AG09319 (cell line): ENCODE results near the gene LYRM2.

Experiments used
- DNase-seq: peaks from one replicate; pipeline ENCODE4 v3.0.0-alpha.2; 2010; ENCODE audit warnings: low read depth; ENCODE audit errors: extremely low read depth
- CTCF ChIP-seq: IDR thresholded peaks from 2 replicates; pipeline ENCODE4 v1.5.1; 2011; ENCODE audit warnings: low read depth, mild to moderate bottlenecking, inconsistent platforms, low read length, moderate library complexity

Gene LYRM2

GRCh38 chr6:89542081-89542857 lies 96.3 kb downstream of the LYRM2 start:
- no peak for DNase-seq
- TF ChIP-seq CTCF: no peak

GRCh38 chr6:89539779-89540178 lies 98.8 kb downstream of the LYRM2 start:
- TF ChIP-seq CTCF: no peak
- no peak for DNase-seq

GRCh38 chr6:89536231-89536630 lies 102.3 kb downstream of the LYRM2 start:
- DNase-seq: no peak
- TF ChIP-seq CTCF: no peak

GRCh38 chr6:89530982-89531381 lies 107.6 kb downstream of the LYRM2 start:
- TF ChIP-seq CTCF: no peak
- DNase-seq: no peak

GRCh38 chr6:89528866-89529265 lies 109.7 kb downstream of the LYRM2 start:
- no peak for DNase-seq
- no peak for TF ChIP-seq CTCF

- DNase-seq: no peak
- TF ChIP-seq CTCF: no peak
Observed at GRCh38 chr6:89527634-89528033, 110.9 kb downstream of the LYRM2 start.

- TF ChIP-seq CTCF: no peak
- DNase-seq: no peak
Observed at GRCh38 chr6:89526563-89526869, 112.0 kb downstream of the LYRM2 start.
